Measurements from ENCODE around the gene DENND1B. TPM values are rescaled to one million over a fixed set of nuclear protein-coding genes. Genes with fewer than 3 reads are reported as not detected.

Gene DENND1B
- total RNA-seq, 1 donor from 2014 or later, result 10.2 TPM

GRCh38 chr1:197561041-197561440 is 214.2 kb downstream of the DENND1B start:
- H3K9me3 Mint-ChIP-seq (ENCODE audit: unreplicated experiment), result peaks cover 6% of the 10 kb centered on the region
- TF ChIP-seq CTCF (IDR thresholded peaks at IDR 0.05), result no peak
- no peak overlapping the region for H3K27ac Mint-ChIP-seq (ENCODE audit: unreplicated experiment)
- no peak overlapping the region for H3K4me3 Mint-ChIP-seq (ENCODE audit: unreplicated experiment)
- no peak for DNase-seq (ENCODE audit: extremely low spot score, unreplicated experiment)
- H3K36me3 Mint-ChIP-seq (ENCODE audit: unreplicated experiment), result peaks cover 6% of the 10 kb centered on the region
- H3K27me3 Mint-ChIP-seq (ENCODE audit: unreplicated experiment), result no peaks in the 10 kb centered on the region
- no peaks in the 10 kb centered on the region for H3K4me1 Mint-ChIP-seq (ENCODE audit: unreplicated experiment)

- H3K4me3 Mint-ChIP-seq (ENCODE audit: unreplicated experiment), result no peak overlapping the region
- DNase-seq (ENCODE audit: extremely low spot score, unreplicated experiment), result no peak
- H3K4me1 Mint-ChIP-seq (ENCODE audit: unreplicated experiment), result no peaks in the 10 kb centered on the region
- H3K36me3 Mint-ChIP-seq (ENCODE audit: unreplicated experiment), result peaks cover 6% of the 10 kb centered on the region
- H3K27me3 Mint-ChIP-seq (ENCODE audit: unreplicated experiment), result no peaks in the 10 kb centered on the region
- peaks cover 6% of the 10 kb centered on the region for H3K9me3 Mint-ChIP-seq (ENCODE audit: unreplicated experiment)
- H3K27ac Mint-ChIP-seq (ENCODE audit: unreplicated experiment), result no peak overlapping the region
- no peak for TF ChIP-seq CTCF (IDR thresholded peaks at IDR 0.05)
These were observed 215.6 kb downstream of the DENND1B start for GRCh38 chr1:197559655-197560054.

GRCh38 chr1:197559244-197559643 is 216.0 kb downstream of the DENND1B start:
- H3K9me3 Mint-ChIP-seq (ENCODE audit: unreplicated experiment), result peaks cover 6% of the 10 kb centered on the region
- no peaks in the 10 kb centered on the region for H3K27me3 Mint-ChIP-seq (ENCODE audit: unreplicated experiment)
- peaks cover 6% of the 10 kb centered on the region for H3K36me3 Mint-ChIP-seq (ENCODE audit: unreplicated experiment)
- no peaks in the 10 kb centered on the region for H3K4me1 Mint-ChIP-seq (ENCODE audit: unreplicated experiment)
- TF ChIP-seq CTCF (IDR thresholded peaks at IDR 0.05), result no peak
- H3K27ac Mint-ChIP-seq (ENCODE audit: unreplicated experiment), result no peak overlapping the region
- no peak for DNase-seq (ENCODE audit: extremely low spot score, unreplicated experiment)
- H3K4me3 Mint-ChIP-seq (ENCODE audit: unreplicated experiment), result no peak overlapping the region

- TF ChIP-seq CTCF (IDR thresholded peaks at IDR 0.05), result no peak
- Mint-ChIP-seq H3K36me3 (ENCODE audit: unreplicated experiment) (no peaks in the 10 kb centered on the region), H3K4me1 (ENCODE audit: unreplicated experiment) (no peaks in the 10 kb centered on the region), H3K9me3 (ENCODE audit: unreplicated experiment) (no peaks in the 10 kb centered on the region), H3K27ac (ENCODE audit: unreplicated experiment) (no peak overlapping the region), H3K4me3 (ENCODE audit: unreplicated experiment) (no peak overlapping the region), H3K27me3 (ENCODE audit: unreplicated experiment) (no peaks in the 10 kb centered on the region)
- DNase-seq (ENCODE audit: extremely low spot score, unreplicated experiment), result no peak
These were observed 218.0 kb downstream of the DENND1B start for GRCh38 chr1:197557302-197557701.

- Mint-ChIP-seq H3K4me1 (ENCODE audit: unreplicated experiment) (no peaks in the 10 kb centered on the region), H3K27me3 (ENCODE audit: unreplicated experiment) (no peaks in the 10 kb centered on the region), H3K4me3 (ENCODE audit: unreplicated experiment) (no peak overlapping the region), H3K9me3 (ENCODE audit: unreplicated experiment) (no peaks in the 10 kb centered on the region), H3K36me3 (ENCODE audit: unreplicated experiment) (no peaks in the 10 kb centered on the region), H3K27ac (ENCODE audit: unreplicated experiment) (no peak overlapping the region)
- no peak for DNase-seq (ENCODE audit: extremely low spot score, unreplicated experiment)
- no peak for TF ChIP-seq CTCF (IDR thresholded peaks at IDR 0.05)
These were observed 222.0 kb downstream of the DENND1B start for GRCh38 chr1:197553281-197553680.
